Measurements from ENCODE around the gene GPNMB.

GPNMB gene

GRCh38 chr7:23230641-23231101, 15.9 kb upstream of the GPNMB start:
- no peak for DNase-seq

GRCh38 chr7:23232966-23233365, 13.6 kb upstream of the GPNMB start:
- no peak for DNase-seq

DNA sequence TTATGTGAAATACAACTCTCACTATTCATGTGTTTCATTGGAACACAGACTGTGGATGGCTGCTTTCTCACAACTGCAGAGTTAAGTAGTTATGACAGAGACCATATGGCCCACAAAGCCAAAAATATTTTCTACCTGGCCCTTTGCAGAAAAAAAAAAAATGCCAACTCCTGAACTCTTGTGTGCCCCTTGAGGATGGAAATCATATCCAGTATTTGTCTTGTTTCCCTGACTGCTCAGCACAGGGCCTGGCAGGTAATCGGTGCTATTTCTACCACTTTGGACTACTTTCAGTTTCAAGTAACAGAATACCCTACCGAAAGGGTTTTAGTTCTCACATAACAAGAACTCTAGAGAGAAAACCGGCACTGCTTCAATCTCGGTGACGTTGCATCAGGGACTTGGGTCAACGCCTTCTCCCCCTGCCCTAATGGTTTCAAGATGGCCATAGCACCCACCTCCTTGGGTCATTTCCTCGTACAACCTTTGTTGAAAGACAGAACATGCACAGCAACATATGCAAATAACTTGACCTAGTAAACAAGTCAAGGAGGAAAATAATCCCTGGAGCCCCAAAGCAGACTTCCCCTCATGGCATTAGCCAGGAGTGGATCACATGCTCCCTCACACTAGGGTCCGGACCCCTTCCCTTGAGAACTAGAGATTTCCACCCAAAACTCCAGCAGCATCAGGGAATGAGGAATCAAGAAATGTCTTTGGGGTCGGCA, 11.8 kb upstream of the GPNMB start:
- no peak for DNase-seq

DNA sequence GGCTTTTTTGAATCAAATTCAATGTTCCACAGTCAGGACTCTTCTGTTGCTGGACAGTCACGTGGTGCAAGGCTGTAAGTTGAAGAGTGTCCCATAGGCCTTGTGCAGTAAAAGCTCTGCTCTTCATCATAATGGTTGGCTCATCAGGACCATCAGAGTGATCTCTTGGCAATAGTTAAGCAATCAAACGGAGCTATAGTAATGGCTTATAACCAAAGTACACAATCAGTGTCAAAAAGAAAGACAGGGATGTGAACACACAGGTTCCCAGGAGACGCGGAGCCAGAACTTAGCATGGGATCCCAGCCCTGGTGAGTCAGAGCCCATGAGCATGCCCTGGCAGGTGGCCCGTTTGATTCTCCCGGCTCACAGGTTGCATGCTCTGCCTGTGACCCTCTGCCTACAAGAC, 10.8 kb upstream of the GPNMB start:
- no peak for DNase-seq

- no peak for DNase-seq
Measured at GRCh38 chr7:23237000-23237399, 9.6 kb upstream of the GPNMB start.

- no peak for DNase-seq
Measured at GRCh38 chr7:23238983-23239652, 7.5 kb upstream of the GPNMB start.

GRCh38 chr7:23239698-23240097, 6.9 kb upstream of the GPNMB start:
- no peak for DNase-seq

GRCh38 chr7:23242321-23242720, 4.3 kb upstream of the GPNMB start:
- DNase-seq, result no peak

- no peak for DNase-seq
Measured at GRCh38 chr7:23242935-23243334, 3.6 kb upstream of the GPNMB start.

DNA sequence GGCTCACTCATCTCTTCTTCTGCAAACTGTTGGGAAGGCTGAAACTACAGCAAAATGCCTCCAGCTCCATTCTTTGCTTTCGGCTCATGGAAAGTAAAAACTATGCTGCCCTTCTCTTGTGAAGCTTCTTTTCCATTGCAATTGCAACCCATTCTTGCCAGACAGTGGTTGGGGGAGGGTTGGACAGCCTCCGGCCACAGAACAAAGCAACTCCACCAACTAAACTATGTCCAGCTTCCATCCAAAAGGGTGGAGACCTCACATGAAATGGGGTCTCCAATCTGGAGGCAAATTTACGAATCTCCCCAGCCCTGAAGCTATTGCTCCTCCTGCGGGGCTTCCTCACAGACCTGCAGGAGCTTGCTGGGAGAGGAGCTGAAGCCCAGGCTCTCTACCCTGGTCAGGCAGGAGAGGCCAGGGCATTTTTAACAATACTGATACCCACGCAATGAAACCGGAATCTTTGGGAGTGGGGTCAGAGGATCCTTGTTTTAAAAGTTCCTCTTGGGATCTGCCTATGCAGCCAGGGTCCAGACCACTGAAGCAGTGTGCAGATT, 549 bp downstream of the GPNMB start:
- DNase-seq, result no peak

DNA sequence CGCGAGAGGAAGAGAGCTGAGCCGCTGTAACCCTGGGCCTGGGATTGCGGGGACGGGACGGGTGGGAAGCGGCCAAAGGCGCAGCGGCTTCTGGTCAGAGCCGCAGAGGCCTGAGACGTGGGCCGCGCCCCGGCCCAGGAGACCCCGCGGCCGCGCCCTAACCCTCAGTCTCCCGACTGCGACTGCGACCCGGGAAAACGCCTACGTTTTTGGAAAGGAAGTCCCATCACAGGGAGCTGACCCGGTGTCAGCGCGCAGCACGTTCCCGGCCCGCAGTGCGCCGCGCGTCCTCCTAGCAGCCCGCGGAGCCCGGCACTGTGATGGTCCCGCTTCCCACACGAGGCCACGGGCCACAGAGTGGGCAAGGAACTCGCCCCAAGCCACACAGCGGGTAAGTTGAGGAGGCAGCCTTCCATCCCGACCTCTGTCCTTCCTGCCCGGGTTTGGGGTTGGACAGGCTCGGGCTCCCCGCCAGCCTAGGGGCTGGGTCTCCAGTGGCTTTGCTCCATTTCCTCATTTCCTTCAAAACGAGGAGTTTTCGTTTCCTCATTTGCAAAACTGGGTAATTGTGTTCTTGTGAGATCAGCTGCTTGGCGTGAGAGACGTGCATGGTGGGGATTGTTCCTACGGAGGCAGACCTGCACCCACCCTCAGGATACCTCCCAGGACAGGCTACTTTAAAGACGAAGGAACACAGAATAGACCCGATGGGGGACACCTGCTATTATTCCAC, 1.2 kb downstream of the GPNMB start:
- peak in 1 of 5 experiments; percentile 3 for DNase-seq

DNA sequence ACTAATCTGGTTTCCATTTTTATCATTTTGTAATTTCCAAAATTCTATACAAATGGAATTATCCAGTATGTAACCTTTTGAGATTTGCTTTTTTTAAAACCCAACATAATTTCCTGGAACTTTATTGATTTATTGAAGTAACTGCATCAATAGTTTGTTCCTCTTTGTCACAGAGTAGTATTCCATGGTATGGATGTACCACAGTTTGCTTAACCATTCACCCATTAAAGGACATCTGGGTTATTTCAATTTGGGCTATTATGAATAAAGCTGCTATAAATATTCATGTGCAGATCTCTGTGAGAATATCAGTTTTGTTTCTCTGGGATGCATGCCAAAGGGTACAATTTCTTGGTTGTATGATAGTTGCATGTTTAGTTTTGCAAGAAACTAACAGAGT, 2.9 kb downstream of the GPNMB start:
- DNase-seq, result no peak

- DNase-seq, result no peak
Measured at GRCh38 chr7:23254051-23254681, 7.6 kb downstream of the GPNMB start.

- no peak for DNase-seq
Measured at GRCh38 chr7:23256731-23257130, 10.2 kb downstream of the GPNMB start.

GRCh38 chr7:23260371-23260770, 13.8 kb downstream of the GPNMB start:
- DNase-seq, result no peak

DNA sequence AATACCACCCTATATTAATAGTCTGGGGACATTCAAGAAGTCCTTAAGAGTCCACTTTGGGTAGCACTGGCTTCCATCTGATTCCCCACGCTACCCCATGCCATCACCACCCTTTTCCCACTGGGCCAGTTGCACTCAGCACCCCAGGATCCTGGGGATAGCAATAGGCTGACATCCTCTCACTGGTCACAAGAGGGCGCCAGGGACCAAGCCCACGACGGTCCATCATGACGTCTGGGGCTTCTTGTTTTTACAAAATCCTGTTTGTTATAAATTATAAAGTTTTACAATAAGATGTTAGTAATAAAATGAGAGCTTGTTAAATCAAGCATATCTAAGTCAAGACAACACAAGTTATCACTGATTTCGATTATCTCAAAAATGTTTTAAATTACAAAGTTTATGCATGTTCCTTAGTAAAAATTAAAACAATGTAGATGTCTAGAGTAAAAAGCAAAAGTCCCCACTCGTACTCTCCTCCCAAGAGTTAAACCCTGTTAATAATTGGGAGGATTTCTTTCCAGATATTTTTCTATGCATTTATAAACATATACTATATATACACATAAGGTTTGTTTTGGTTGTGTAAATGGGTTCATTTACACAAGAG, 15.4 kb downstream of the GPNMB start:
- DNase-seq, result peak in 4 of 5 experiments; percentile 15 to 76 (median 32)

- DNase-seq, result no peak
Measured at GRCh38 chr7:23264916-23265458, 18.4 kb downstream of the GPNMB start.

GRCh38 chr7:23266918-23267317, 20.3 kb downstream of the GPNMB start:
- DNase-seq, result no peak

GRCh38 chr7:23267357-23267756, 20.8 kb downstream of the GPNMB start:
- DNase-seq, result no peak

- DNase-seq, result no peak
Measured at GRCh38 chr7:23268167-23268566, 21.6 kb downstream of the GPNMB start.

GRCh38 chr7:23268746-23269145, 22.2 kb downstream of the GPNMB start:
- no peak for DNase-seq

GRCh38 chr7:23272275-23272674, 25.7 kb downstream of the GPNMB start:
- DNase-seq, result no peak
